ENCODE data around the gene UPF2. TPM values are rescaled to one million over a fixed set of nuclear protein-coding genes. Genes with fewer than 3 reads are reported as not detected.

UPF2 gene
- total RNA-seq, 6 experiments from 2014 or later, result 8.7 to 12.6 (median 9.8) TPM

DNA sequence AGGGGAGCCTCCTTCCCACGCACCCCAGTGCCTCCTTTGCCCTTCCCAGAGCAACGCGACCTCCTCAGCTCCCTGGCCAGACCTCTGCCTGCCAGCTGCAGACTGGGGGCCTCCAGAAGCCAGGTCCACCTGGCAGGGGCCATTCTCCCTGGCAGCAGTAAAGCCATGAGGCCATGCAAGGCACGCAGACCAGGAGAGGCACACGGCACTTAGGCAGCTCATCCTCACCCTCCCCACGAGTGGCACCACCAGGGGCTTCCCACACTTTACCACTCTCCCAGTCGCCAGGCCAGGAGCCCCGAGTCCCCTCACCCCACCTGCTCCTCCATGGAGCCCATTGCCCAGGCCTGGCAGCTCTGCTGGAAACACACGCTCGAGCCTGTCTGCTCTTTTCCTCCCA lies 134.1 kb downstream of the UPF2 start:
- DNase-seq, result peak in 1 of 3 donors; percentile 31
- no peaks in the 10 kb centered on the region for H3K4me1 ChIP-seq
- no peaks in the 10 kb centered on the region for H3K36me3 ChIP-seq
- H3K4me3 ChIP-seq, result no peak overlapping the region
- H3K27ac ChIP-seq, result no peak overlapping the region
- intact Hi-C loops (cut with DNase I), result no loop called here
- ATAC-seq, result peak in 1 of 4 donors; percentile 22
- H3K27me3 ChIP-seq, result no peaks in the 10 kb centered on the region
- no peaks in the 10 kb centered on the region for H3K9me3 ChIP-seq
- TF ChIP-seq, protein P1, sequence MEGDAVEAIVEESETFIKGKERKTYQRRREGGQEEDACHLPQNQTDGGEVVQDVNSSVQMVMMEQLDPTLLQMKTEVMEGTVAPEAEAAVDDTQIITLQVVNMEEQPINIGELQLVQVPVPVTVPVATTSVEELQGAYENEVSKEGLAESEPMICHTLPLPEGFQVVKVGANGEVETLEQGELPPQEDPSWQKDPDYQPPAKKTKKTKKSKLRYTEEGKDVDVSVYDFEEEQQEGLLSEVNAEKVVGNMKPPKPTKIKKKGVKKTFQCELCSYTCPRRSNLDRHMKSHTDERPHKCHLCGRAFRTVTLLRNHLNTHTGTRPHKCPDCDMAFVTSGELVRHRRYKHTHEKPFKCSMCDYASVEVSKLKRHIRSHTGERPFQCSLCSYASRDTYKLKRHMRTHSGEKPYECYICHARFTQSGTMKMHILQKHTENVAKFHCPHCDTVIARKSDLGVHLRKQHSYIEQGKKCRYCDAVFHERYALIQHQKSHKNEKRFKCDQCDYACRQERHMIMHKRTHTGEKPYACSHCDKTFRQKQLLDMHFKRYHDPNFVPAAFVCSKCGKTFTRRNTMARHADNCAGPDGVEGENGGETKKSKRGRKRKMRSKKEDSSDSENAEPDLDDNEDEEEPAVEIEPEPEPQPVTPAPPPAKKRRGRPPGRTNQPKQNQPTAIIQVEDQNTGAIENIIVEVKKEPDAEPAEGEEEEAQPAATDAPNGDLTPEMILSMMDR (IDR thresholded peaks at IDR 0.05), result no peak
- no peak for TF ChIP-seq POLR2A (IDR thresholded peaks at IDR 0.05)
- no CpG with 5 or more reads among the region's 10 CpGs for WGBS (ENCODE audit: insufficient coverage, low coverage, low lambda C conversion rate, missing lambda C conversion rate)

DNA sequence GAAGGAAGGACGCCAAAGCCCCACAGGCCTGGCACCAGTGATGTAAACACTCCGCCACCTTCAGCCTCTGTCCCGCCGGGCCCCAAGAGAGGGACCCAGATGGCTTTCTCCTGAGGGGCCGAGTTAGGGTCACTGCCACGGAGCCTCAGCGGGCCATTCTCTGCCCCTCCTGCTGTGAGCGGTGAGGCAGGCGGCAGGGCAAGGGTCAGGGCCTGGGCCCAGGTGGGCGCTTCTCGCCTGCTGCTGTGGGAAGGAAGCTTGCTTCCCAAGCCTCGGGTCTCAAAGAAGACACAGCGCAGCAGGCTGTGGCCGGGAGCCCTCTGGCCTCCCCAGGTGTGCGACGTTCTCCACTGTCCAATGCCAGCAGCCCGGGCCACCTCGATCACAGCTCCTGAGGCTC lies 134.7 kb downstream of the UPF2 start:
- intact Hi-C loops (cut with DNase I), result no loop called here
- H3K27ac ChIP-seq, result no peak overlapping the region
- TF ChIP-seq, protein P1 (IDR thresholded peaks at IDR 0.05), result no peak
- no peak for TF ChIP-seq POLR2A (IDR thresholded peaks at IDR 0.05)
- H3K36me3 ChIP-seq, result no peaks in the 10 kb centered on the region
- no peak overlapping the region for H3K4me3 ChIP-seq
- WGBS (ENCODE audit: insufficient coverage, low coverage, low lambda C conversion rate, missing lambda C conversion rate), result 94% methylated on average over 7 of the region's 18 CpGs
- H3K4me1 ChIP-seq, result no peaks in the 10 kb centered on the region
- H3K27me3 ChIP-seq, result no peaks in the 10 kb centered on the region
- ATAC-seq (peak in 1 of 4 donors; percentile 14), DNase-seq (peak in 1 of 3 donors; percentile 36)
- H3K9me3 ChIP-seq, result no peaks in the 10 kb centered on the region

DNA sequence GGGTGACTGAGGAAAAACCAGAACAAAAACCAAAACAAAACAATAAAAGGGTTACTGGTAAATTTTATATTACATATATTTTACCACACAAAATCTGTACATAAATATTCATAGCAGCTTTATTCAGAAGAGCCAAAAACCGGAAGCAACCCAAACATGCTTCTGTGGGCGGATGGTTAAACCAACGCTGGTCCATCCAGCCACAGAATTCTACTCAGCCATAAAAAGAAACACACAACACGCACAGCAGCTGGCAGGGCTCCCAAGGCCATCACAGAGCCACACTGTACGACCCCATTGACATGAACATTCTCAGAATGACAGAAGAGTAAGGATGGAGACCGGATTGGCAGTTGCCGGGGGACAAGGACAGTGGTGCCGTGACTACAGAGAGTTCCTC lies 135.9 kb downstream of the UPF2 start:
- no peak for TF ChIP-seq POLR2A (IDR thresholded peaks at IDR 0.05)
- TF ChIP-seq, protein P1 (IDR thresholded peaks at IDR 0.05), result no peak
- ATAC-seq, result no peak
- Histone ChIP-seq H3K9me3 (no peaks in the 10 kb centered on the region), H3K36me3 (no peaks in the 10 kb centered on the region), H3K4me1 (peaks cover 0 to 7% (median 2%) of the 10 kb centered on the region in 4 donors), H3K27ac (no peak overlapping the region), H3K4me3 (no peak overlapping the region), H3K27me3 (no peaks in the 10 kb centered on the region)
- DNase-seq, result peak in 1 of 3 donors; percentile 25
- intact Hi-C loops (cut with DNase I), result no loop called here
- 46% methylated on average over 3 of the region's 8 CpGs for WGBS (ENCODE audit: insufficient coverage, low coverage, low lambda C conversion rate, missing lambda C conversion rate)

DNA sequence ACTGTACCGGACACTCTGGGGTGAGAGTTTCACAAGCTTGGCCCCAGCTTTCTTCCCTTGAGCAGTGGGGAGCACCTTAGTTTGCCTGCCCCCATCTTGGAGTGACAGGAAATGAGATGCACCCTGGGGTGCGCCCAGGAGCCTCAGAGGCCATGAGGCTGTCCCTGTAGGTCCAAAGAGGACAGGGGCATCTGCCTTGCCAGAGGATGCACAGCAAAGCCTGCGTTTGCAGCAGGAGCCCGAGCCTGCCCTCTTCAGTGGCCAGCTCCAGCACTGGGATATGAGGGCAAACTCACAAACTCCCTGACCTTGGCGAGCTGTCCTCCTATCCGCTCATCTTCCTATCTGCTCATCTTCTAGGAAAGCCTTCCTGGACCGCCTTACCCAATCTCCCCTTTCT lies 140.0 kb downstream of the UPF2 start:
- peak in 1 of 3 donors; percentile 33 for DNase-seq
- Histone ChIP-seq H3K4me1 (peaks cover 0 to 26% (median 13%) of the 10 kb centered on the region in 4 donors), H3K27ac (peak overlapping the region in 1 of 3 donors; percentile 66), H3K9me3 (no peaks in the 10 kb centered on the region), H3K27me3 (no peaks in the 10 kb centered on the region), H3K36me3 (no peaks in the 10 kb centered on the region), H3K4me3 (no peak overlapping the region)
- ATAC-seq, result no peak
- no peak for TF ChIP-seq POLR2A (IDR thresholded peaks at IDR 0.05)
- TF ChIP-seq, protein P1 (IDR thresholded peaks at IDR 0.05), result no peak
- intact Hi-C loops (cut with DNase I), result no loop called here
- WGBS (ENCODE audit: insufficient coverage, low coverage, low lambda C conversion rate, missing lambda C conversion rate), result 100% methylated on average over 2 of the region's 7 CpGs
